ENCODE measurements around the gene PRKCA.
"Not testable (repeated sequence)": the region's sequence is repeated elsewhere in the genome, so short reads cannot be mapped to it uniquely, and the experiment has no call there.

The PRKCA gene

GRCh38 chr17:66290101-66290722, 12.2 kb upstream of the PRKCA start:
- Histone ChIP-seq H3K36me3 (ENCODE audit: insufficient read depth, low read length) (no peaks in the 10 kb centered on the region), H3K79me2 (ENCODE audit: control insufficient read depth, insufficient read depth, low read length, unreplicated experiment) (no peaks in the 10 kb centered on the region), H3K27ac (ENCODE audit: low read depth, low read length) (no peak overlapping the region), H3K27me3 (ENCODE audit: insufficient read depth, low read length) (no peaks in the 10 kb centered on the region), H3K4me1 (ENCODE audit: control insufficient read depth, insufficient read depth, low read length, unreplicated experiment) (no peaks in the 10 kb centered on the region), H3K4me3 (ENCODE audit: low read depth, low read length) (no peak overlapping the region), H2AFZ (ENCODE audit: low read length, unreplicated experiment) (no peak overlapping the region)

DNA sequence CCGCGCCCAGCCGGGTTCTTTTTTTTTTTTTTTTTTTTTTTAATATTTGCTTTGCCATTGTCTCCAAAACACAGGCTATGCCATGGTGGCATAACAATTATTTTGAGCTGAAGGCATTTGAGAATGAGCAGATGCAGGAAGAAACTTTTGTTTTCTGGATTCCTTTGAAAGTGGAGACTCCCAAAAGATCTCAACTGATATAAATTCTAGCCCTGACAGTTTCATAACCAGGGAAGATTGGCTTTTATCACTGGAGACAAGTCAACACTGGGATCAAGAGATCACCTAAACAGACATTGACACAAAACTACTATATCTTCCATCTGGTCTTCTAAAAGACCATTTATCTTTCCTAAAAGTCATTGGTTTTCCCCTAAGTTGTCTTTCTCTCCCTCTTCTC, 10.1 kb upstream of the PRKCA start:
- Histone ChIP-seq H2AFZ (ENCODE audit: low read length, unreplicated experiment) (no peak overlapping the region), H3K4me1 (ENCODE audit: control insufficient read depth, insufficient read depth, low read length, unreplicated experiment) (no peaks in the 10 kb centered on the region), H3K36me3 (ENCODE audit: insufficient read depth, low read length) (no peaks in the 10 kb centered on the region)

DNA sequence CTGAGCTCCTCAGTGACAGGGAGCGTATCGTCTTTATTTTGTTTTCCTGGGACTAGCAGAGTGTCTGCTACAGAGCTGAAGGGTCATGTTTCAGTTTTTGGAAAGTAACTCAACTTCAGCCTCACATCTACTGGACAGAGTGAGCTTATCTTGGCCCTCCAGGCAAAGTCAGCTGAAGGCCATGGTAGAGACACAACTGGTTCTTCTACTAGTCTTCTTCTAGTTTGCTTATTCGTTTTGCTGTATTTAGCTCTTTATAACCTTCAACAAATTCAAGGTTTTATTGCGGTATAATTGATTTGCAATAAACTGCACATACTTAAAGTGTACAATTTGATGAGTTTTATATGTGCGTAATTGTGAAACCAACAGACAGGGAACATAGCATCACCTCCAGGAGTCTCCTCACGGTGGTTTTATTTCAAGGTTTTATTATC, 6.1 kb upstream of the PRKCA start:
- no peak overlapping the region for H3K27ac ChIP-seq (ENCODE audit: low read depth, low read length)
- no peak overlapping the region for H2AFZ ChIP-seq (ENCODE audit: low read length, unreplicated experiment)
- peaks cover 8% of the 10 kb centered on the region for H3K79me2 ChIP-seq (ENCODE audit: control insufficient read depth, insufficient read depth, low read length, unreplicated experiment)
- no peaks in the 10 kb centered on the region for H3K27me3 ChIP-seq (ENCODE audit: insufficient read depth, low read length)
- H3K4me3 ChIP-seq (ENCODE audit: low read depth, low read length): no peak overlapping the region
- no peaks in the 10 kb centered on the region for H3K36me3 ChIP-seq (ENCODE audit: insufficient read depth, low read length)
- H3K4me1 ChIP-seq (ENCODE audit: control insufficient read depth, insufficient read depth, low read length, unreplicated experiment): peaks cover 19% of the 10 kb centered on the region

More for the DNA sequence above, 10.1 kb upstream of the PRKCA start:
- Histone ChIP-seq H3K27me3 (ENCODE audit: insufficient read depth, low read length) (no peaks in the 10 kb centered on the region), H3K4me3 (ENCODE audit: low read depth, low read length) (no peak overlapping the region), H3K79me2 (ENCODE audit: control insufficient read depth, insufficient read depth, low read length, unreplicated experiment) (no peaks in the 10 kb centered on the region), H3K27ac (ENCODE audit: low read depth, low read length) (no peak overlapping the region)

DNA sequence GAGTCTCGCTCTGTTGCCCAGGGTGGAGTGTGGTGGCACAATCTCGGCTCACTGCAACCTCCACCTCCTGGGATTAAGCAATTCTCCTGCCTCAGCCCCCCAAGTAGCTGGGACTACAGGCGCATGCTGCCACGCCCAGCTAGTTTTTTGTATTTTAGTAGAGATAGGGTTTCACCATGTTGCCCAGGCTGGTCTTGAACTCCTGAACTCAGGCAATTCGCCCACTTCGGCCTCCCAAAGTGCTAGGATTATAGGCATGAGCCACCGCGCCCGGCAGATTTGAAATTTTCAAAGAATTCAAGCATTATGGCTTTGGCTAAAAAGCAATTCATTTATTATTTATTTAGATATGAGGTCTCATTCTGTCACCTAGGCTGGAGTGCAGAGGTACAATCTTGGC, 5.0 kb upstream of the PRKCA start:
- peaks cover 15% of the 10 kb centered on the region for H3K79me2 ChIP-seq (ENCODE audit: control insufficient read depth, insufficient read depth, low read length, unreplicated experiment)
- not testable (repeated sequence) for H3K27ac ChIP-seq (ENCODE audit: low read depth, low read length); H3K4me3 ChIP-seq (ENCODE audit: low read depth, low read length)

DNA sequence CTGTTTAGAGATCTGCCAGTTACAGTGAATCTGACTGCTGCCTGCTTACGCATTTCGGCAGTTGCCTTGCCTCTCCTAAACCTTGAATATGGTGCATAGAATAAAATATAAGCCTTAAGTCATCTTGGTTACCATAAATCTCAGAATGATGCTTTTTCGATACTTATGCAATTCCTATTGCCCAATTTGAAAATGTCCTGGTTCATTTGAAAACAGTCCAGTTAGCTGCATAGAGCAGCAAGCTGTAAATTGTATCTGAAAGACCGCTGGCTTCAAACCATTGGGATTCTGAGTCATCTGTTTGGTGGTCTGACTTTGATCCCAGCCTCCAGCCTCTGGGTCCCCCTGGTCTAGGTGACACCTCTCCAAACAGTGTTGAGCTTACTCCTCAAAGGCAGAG, 2.7 kb upstream of the PRKCA start:
- Histone ChIP-seq H3K4me1 (ENCODE audit: control insufficient read depth, insufficient read depth, low read length, unreplicated experiment) (peaks cover 20% of the 10 kb centered on the region), H2AFZ (ENCODE audit: low read length, unreplicated experiment) (no peak overlapping the region), H3K4me3 (ENCODE audit: low read depth, low read length) (no peak overlapping the region), H3K36me3 (ENCODE audit: insufficient read depth, low read length) (no peaks in the 10 kb centered on the region), H3K27ac (ENCODE audit: low read depth, low read length) (no peak overlapping the region), H3K79me2 (ENCODE audit: control insufficient read depth, insufficient read depth, low read length, unreplicated experiment) (peaks cover 36% of the 10 kb centered on the region), H3K27me3 (ENCODE audit: insufficient read depth, low read length) (no peaks in the 10 kb centered on the region)

More for the DNA sequence above, 5.0 kb upstream of the PRKCA start:
- H3K27me3 ChIP-seq (ENCODE audit: insufficient read depth, low read length); H3K36me3 ChIP-seq (ENCODE audit: insufficient read depth, low read length); H2AFZ ChIP-seq (ENCODE audit: low read length, unreplicated experiment): not testable (repeated sequence)
- H3K4me1 ChIP-seq (ENCODE audit: control insufficient read depth, insufficient read depth, low read length, unreplicated experiment): peaks cover 20% of the 10 kb centered on the region

- Histone ChIP-seq H3K36me3 (ENCODE audit: insufficient read depth, low read length) (no peaks in the 10 kb centered on the region), H3K4me1 (ENCODE audit: control insufficient read depth, insufficient read depth, low read length, unreplicated experiment) (peaks cover 20% of the 10 kb centered on the region), H3K4me3 (ENCODE audit: low read depth, low read length) (peak overlapping the region; percentile 92), H3K27me3 (ENCODE audit: insufficient read depth, low read length) (no peaks in the 10 kb centered on the region), H3K27ac (ENCODE audit: low read depth, low read length) (no peak overlapping the region), H2AFZ (ENCODE audit: low read length, unreplicated experiment) (no peak overlapping the region), H3K79me2 (ENCODE audit: control insufficient read depth, insufficient read depth, low read length, unreplicated experiment) (peaks cover 49% of the 10 kb centered on the region)
Measured at GRCh38 chr17:66300956-66301355, 1.5 kb upstream of the PRKCA start.

DNA sequence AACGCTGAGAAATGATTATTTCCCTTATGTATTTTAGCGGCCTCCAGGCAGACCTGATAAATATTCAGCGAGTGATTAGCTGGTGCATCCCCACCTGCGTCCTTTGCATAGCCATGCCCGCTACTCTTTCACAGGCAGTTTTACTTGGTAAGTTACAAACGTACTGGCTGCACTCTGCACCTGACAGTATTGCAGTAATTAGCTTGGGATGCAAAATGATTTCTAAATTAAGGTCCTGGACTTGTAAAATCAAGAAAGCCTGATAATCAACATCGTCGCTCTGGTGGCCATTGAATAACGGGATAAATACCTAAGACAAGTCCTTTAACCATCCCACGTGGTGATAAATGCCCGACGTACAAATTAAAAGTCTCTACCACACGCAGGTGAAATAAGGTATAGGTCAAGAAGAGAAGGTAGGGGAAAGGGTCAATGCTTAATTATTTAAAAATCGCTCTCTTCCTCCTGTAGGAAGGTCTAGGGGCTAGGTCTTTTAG, 998 bp upstream of the PRKCA start:
- peaks cover 53% of the 10 kb centered on the region for H3K79me2 ChIP-seq (ENCODE audit: control insufficient read depth, insufficient read depth, low read length, unreplicated experiment)
- no peaks in the 10 kb centered on the region for H3K27me3 ChIP-seq (ENCODE audit: insufficient read depth, low read length)
- H3K4me3 ChIP-seq (ENCODE audit: low read depth, low read length): peak overlapping the region; percentile 92
- H3K4me1 ChIP-seq (ENCODE audit: control insufficient read depth, insufficient read depth, low read length, unreplicated experiment): peaks cover 20% of the 10 kb centered on the region
- no peak overlapping the region for H3K27ac ChIP-seq (ENCODE audit: low read depth, low read length)
- H2AFZ ChIP-seq (ENCODE audit: low read length, unreplicated experiment): peak overlapping the region; percentile 68
- H3K36me3 ChIP-seq (ENCODE audit: insufficient read depth, low read length): no peaks in the 10 kb centered on the region

DNA sequence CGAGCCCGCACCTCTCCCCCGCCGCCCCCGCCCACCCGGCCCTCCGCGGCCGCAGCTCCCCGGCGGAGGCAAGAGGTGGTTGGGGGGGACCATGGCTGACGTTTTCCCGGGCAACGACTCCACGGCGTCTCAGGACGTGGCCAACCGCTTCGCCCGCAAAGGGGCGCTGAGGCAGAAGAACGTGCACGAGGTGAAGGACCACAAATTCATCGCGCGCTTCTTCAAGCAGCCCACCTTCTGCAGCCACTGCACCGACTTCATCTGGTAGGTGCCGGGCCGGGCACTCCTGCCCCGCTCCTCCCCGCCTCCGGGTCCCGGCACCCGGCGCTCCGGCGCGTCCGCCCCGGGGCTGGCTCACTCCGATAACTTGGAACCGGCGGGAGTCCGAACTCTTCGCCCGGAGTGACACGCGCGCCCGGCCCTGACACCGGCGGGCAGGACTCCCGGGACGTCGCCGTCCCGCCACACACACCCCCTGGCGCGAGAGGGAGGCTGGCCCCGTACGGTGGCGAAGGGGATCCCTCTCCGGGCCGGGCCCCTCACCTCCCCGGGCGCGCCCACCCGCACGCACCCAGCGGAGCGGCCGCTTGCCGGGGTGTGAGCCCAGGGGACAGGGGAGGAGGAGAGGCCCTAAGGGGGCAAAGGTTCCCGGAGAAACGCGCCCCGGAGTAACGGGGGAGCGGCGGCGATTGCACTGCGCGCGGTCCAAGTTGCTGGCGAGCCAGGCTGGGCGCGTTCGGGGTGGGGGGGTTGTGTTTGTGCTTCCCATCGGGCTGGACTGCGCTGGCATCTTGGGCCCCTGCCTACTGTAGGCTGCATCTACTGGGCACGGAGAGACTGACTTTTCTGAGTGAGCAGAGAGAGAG, 581 bp downstream of the PRKCA start:
- Histone ChIP-seq H3K4me1 (ENCODE audit: control insufficient read depth, insufficient read depth, low read length, unreplicated experiment) (peaks cover 34% of the 10 kb centered on the region), H3K36me3 (ENCODE audit: insufficient read depth, low read length) (peaks cover 9% of the 10 kb centered on the region; the same call in 1 of the 2 replicates), H3K79me2 (ENCODE audit: control insufficient read depth, insufficient read depth, low read length, unreplicated experiment) (peaks cover 69% of the 10 kb centered on the region), H3K4me3 (ENCODE audit: low read depth, low read length) (peak overlapping the region; percentile 82), H3K27ac (ENCODE audit: low read depth, low read length) (peak overlapping the region; percentile 11; the same call in 1 of the 2 replicates), H2AFZ (ENCODE audit: low read length, unreplicated experiment) (no peak overlapping the region), H3K27me3 (ENCODE audit: insufficient read depth, low read length) (no peaks in the 10 kb centered on the region)

DNA sequence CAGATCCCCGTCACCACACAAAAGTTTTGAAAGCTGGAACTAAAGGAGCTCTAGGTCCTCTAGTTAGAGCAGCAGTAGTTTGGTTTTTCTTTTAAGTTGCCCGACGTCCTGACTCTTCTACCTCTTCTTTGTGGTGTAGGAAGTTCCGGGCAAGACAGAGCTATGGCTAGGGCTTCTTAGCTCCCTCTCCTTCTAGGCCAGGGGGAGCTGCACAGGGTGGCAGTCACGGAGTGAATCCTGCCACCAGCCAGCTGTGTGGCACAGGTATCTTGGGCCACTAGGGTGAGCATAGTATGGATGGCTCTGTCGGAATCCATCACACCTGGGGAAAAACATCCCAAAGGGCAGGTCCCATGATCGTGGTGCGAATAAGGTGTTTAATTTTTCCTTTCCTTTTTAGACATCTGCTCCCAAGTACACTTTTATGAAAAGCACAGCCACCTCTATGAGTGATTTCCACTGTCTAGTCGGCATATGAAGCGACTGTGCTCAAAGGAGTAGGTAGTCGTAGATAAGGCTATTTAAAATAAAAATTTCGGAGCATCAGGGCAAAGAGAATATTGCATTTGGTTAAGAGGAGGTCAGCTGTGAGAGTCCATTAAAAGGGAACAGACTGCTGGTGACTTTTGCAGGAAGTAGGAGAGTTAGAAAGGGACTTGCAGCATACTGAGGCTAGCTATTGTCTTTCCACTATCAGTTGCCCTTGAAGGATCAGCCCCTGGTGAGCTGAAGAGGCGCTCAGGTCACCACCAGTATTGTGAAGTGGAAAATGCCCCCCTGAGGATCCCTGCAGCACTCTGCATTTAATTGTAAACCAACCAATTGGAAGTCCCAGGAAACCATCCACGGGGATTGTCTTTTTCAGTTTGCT, 2.1 kb downstream of the PRKCA start:
- peaks cover 85% of the 10 kb centered on the region for H3K79me2 ChIP-seq (ENCODE audit: control insufficient read depth, insufficient read depth, low read length, unreplicated experiment)
- H3K4me1 ChIP-seq (ENCODE audit: control insufficient read depth, insufficient read depth, low read length, unreplicated experiment): peaks cover 48% of the 10 kb centered on the region
- H3K27me3 ChIP-seq (ENCODE audit: insufficient read depth, low read length): no peaks in the 10 kb centered on the region
- H3K36me3 ChIP-seq (ENCODE audit: insufficient read depth, low read length): peaks cover 22% of the 10 kb centered on the region
- H2AFZ ChIP-seq (ENCODE audit: low read length, unreplicated experiment): no peak overlapping the region
- H3K4me3 ChIP-seq (ENCODE audit: low read depth, low read length): peak overlapping the region; percentile 82
- H3K27ac ChIP-seq (ENCODE audit: low read depth, low read length): peak overlapping the region; percentile 66

GRCh38 chr17:66306446-66306845, 4.0 kb downstream of the PRKCA start:
- Histone ChIP-seq H3K27me3 (ENCODE audit: insufficient read depth, low read length) (no peaks in the 10 kb centered on the region), H2AFZ (ENCODE audit: low read length, unreplicated experiment) (no peak overlapping the region), H3K27ac (ENCODE audit: low read depth, low read length) (peak overlapping the region; percentile 66), H3K79me2 (ENCODE audit: control insufficient read depth, insufficient read depth, low read length, unreplicated experiment) (peaks cover 94% of the 10 kb centered on the region), H3K36me3 (ENCODE audit: insufficient read depth, low read length) (peaks cover 37% of the 10 kb centered on the region), H3K4me3 (ENCODE audit: low read depth, low read length) (peak overlapping the region; percentile 82), H3K4me1 (ENCODE audit: control insufficient read depth, insufficient read depth, low read length, unreplicated experiment) (peaks cover 35% of the 10 kb centered on the region)

Data from ACC112 (cell line).